NCI-H524 (cell line): ENCODE measurements around the gene SAMD13.
A peak's percentile ranks its signal among the peaks of the same experiment; 100 is the strongest.
"Not testable (repeated sequence)": the region's sequence is repeated elsewhere in the genome, so short reads cannot be mapped to it uniquely, and the experiment has no call there.

ENCODE experiments used
- DNase-seq, 2 experiments: peaks; one replicate each; lab custom pipeline; 2025; lab: John Stamatoyannopoulos, UW

SAMD13 gene

DNA sequence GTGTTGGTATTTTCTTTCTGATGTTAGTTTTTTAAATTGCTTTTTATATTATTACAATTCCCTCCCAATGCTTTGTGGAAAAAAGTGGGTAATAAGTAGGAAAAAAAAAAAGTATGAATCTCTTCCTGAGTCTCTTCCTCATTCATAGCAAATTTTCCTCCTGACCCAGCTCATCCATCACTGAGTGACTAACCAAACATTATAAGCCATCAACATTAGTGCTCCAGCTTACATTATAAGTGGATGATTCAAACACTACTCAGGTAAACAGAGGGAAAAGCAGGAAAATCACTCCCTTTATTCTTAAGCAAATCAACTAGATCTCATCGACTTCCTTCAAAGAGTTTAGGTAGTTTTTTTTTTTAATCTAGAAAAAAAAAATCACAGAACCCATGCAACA, 15.4 kb upstream of the SAMD13 start:
- DNase-seq, result no peak

- not testable (repeated sequence) for DNase-seq
Observed at GRCh38 chr1:84287389-84287788, 14.1 kb upstream of the SAMD13 start.

- DNase-seq, result no peak
Observed at GRCh38 chr1:84289169-84289785, 12.2 kb upstream of the SAMD13 start.

GRCh38 chr1:84291882-84292655, 9.4 kb upstream of the SAMD13 start:
- DNase-seq, result no peak

- no peak for DNase-seq
Observed at GRCh38 chr1:84293766-84294165, 7.7 kb upstream of the SAMD13 start.

DNA sequence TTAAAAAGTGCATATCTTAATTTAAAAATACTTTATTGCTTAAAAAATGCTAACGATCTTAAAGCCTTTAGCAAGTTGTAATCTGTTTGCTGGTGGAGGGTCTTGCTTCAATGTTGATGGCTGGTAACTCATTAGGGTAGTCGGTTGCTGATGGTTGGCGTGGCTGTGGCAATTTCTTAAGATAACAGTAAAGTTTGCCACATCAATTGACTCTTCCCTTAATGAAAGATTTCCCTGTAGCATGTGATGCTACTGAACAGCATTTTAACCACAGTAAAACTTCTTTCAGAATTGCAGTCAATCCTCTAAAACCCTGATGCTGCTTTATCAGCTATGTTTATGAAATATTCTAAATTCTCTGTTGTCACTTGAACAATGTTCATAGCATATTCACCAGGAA, 6.8 kb upstream of the SAMD13 start:
- no peak for DNase-seq

DNA sequence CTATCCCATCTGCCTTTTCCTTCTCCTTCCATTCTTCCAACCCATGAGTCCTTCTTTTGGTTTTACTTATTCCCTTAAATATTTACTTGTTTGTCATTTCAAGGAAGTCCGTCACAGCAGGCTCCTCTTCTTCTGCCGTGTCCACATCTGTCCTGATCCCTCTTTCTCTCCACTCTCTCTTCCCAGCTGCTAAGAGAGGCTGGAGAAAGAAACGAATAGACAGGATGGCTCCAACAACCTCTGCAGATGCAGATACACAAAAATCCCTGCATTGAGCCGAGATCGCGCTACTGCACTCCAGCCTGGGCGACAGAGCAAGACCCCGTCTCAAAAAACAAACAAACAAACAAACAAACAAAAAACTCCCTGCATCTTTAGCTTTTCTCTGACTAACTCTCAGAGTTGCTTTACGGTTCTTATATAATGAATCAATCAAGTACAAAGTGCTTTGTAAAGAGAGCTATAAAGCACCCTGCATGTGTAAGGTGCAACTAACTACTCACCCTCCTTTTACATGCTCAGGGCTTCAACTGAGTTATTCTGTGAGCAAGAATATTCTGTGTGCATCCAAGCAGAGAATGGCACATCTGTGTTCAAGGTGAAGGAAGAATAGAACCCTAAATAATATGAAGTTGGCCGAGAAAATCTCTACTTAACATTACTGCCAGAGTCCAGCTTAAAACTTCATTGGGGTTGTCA, 3.8 kb upstream of the SAMD13 start:
- DNase-seq, result no peak

- DNase-seq, result peak; percentile 9 to 52
Observed at GRCh38 chr1:84298328-84298683, 3.2 kb upstream of the SAMD13 start.

DNA sequence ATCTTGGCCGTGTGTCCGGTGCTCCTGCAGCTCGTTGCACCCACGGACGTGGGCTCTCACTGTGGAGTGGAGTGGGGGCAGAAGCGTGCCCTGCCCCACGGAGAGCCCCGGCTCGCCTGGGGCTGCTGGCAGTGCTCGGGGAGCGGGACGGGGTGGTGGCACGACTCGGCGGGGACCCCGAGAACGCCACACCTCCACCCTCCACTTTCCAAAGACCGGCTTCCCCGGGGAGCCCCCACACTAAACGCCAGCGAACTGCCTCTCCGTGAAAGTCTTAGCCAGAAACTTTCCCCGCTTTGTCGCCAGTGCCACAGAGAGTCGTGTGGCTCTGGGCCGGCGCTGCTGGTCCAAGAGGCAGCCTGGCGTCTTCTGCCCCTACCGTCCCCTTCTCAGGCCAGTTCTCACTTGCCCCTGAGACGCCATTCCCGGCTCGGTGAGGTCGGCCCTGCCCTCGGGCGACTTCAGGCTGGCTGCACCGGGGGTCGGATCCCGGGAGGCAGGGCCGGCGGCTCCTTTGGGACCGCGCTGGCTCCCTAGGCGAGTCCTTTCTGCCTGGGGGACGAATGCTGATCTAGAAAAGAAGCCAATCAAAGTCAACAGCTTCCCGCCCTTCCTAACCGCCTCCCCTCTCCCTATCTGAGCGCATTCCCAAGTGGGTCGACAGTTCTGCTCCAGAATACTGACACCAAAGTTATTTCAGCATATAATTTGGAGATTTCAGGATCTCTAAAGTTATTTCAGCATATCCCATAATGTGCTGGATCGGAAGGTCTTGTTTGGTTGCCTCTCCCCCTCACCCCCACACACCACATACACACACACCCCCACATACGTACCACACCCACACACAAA, 2.6 kb upstream of the SAMD13 start:
- DNase-seq, result peak in 1 of 2 experiments; percentile 32

DNA sequence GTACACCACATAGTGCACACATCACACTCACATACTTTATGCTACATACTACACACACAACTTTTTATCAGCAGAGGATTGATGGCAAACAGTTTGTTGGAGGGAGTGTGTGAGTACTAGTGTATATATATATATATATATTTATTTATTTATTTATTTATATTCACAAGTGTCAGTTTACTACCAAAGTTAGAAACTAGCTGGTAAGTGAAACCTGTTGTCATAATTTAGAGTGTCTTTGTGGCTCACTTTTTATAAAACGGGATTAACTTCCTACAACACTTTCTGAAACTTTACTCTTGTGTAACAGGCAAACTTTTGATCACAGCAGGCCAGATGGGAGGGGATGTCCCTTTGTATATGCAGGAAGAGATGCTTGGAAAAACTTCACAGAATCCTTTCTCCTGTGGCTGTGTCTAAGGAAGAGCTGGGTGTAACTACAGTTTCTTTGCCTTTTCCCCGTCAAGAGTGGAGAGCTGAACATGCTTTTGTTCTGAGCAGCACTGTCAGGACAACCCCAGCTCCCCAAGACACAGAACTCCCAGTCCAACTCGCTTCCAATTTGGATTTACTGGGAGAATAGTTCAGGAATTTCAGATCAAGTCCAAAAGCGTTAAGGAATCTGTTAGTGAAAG, 1.9 kb upstream of the SAMD13 start:
- no peak for DNase-seq

DNA sequence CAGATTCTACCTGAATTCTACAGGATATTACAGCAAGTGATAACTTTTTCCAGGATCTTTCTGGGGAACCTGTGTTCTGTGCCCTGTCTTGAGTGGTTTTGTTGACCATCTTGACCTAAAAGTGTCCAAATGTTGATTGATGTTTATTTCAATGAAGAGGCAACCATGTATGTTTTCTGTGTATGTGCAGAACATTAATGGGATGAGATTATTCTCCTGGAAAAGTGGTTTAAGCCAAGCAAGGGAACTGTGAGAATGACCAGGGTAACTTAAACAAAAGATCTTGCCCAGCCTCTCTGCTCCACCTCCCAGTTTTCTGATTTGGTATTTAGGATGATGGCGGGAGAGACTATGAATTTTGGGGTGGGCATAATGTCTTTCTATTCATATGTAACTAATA, 1.0 kb upstream of the SAMD13 start:
- no peak for DNase-seq

DNA sequence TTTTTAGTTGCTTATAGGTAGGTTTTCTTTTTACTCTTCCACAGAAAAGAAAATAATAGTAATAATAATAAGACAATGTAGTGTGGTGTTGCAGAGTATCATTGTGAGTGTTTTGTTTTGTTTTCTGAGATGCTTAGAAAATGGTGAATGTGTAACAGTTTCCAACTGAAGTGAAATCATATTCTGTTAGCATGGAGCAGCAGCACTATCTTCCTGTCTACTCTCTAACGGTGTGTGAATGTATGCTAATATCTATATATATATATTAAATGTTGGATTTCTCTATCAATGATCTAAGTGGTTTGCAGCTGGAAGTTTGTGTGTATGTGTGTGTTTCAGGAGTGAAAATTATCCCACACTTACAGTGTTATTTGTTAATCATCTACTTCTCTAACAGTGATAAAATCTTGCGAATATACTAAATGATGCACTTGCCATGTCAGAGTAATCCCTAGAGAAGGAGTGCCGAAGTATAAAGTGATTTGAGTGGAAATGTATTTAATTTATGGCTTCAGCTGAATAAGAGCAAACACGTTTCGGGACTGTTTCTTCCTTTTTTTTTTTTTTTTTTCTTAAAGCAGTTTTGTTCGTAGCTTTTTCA, 377 bp downstream of the SAMD13 start:
- peak in 1 of 2 experiments; percentile 26 for DNase-seq

GRCh38 chr1:84303314-84303830, 1.9 kb downstream of the SAMD13 start:
- no peak for DNase-seq

DNA sequence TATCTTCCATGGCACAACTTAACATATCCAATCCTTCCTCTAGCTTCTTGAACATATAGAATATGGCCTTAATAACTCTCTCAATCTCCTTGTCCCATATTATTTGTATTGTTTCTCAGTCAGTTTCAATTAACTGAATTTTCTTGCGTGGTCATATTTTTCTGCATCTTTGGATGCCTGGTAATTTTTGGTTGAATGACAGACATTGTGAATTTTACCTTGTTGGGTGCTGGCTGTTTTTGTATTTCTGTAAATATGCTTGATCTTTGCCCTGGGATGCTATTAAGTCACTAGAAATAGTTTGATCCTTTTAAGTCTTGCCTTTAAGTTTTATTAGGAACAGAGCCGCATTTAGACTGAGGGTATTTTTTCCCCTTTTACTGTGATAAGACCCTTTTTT, 5.9 kb downstream of the SAMD13 start:
- no peak for DNase-seq

DNA sequence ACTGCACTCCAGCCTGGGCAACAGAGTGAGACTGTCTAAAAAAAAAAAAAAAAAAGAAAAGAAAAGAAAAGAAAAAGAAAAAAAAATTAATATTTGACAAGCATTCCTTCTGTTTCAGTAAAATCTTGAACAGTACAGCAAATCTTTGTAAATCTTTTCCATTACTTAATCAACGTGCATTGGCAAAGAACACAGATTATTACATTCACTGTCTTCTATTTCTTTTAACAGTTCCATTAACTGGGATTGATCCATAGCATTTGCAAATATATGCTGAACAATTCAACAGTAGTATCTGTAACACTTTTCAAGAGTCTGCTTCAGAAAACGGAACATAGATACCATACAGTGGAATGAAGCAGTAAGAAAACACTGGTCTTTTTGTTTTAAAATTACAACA, 9.8 kb downstream of the SAMD13 start:
- no peak for DNase-seq

GRCh38 chr1:84319662-84320061, 18.2 kb downstream of the SAMD13 start:
- no peak for DNase-seq

DNA sequence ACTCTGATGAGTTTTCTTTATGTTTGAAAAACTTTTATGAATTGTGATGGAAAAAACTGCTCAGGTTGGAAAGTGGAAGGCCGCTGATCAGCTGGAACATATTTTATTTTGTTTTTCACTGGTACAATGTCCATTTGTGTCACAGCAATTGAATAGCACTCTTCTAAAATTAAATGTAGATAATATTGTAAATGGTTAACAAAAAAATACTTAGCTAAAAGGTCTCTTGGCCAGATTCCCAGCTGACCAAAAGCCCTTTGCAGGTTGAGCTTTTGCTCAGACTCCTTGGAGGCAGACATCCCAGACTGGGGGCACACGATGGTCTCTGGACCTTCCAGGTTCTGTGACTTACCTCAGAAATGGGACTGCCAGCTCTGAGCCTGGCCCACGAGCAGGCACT, 26.3 kb downstream of the SAMD13 start:
- DNase-seq, result no peak

DNA sequence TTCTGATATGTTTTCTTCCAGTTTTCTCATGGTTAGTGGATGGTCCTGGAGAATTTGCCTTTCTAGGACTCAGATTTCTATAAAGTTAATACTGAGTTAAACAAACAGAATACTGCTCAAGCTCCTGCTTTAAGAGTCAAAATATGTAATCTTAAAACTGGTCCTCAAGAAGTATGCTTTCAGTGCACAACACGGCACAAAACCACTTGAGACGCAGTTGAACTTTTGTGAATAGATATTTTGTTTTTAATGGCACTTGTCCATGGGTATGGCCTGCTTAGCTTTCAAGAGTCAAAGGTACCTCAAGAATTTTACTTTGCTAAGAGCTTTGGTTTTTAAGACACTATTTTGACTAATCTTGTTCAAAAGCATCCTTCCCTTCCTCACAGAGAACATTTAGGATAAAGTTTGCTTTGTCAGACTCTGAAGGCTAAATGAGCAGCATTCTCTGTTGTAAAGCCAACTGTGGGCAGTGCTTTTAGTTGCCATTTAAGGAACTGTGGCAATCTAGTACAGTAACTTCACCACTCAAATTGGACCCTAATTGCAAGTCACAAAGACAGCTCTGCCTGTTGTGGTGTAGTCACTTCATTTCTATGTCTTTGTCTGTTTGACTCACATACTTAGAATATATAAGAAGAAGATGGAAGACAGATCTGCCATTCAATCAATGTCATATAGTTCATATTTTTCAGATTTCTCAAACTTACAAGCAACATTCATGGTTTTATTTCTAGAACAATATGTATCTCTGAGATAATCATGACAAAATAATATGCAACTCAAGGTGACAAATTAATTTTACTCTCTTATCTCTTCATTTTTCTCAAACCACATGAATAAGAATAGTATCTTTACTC, 28.8 kb downstream of the SAMD13 start:
- no peak for DNase-seq

- DNase-seq, result no peak
Observed at GRCh38 chr1:84339503-84339902, 38.0 kb downstream of the SAMD13 start.

GRCh38 chr1:84344286-84344685, 42.8 kb downstream of the SAMD13 start:
- DNase-seq, result no peak
